Measurements from ENCODE around the gene BRMS1. TPM values are rescaled to one million over a fixed set of nuclear protein-coding genes. Genes with fewer than 3 reads are reported as not detected.

The BRMS1 gene
- polyA plus RNA-seq, 1 experiment: 35.2 TPM

- DNase-seq (ENCODE audit: low read depth, low spot score): no peak
- no peak for TF ChIP-seq CTCF (IDR thresholded peaks at IDR 0.05; ENCODE audit: low read depth, low read length)
- ChIA-PET POLR2A (interaction anchor here (0.7 kb wide), 1 partner anchor 1572 kb away, joined by 3 read pairs; no protein-coding TSS in a partner anchor), CTCF (interaction anchor here (1.1 kb wide), 1 partner anchor 37 kb away, joined by 14 read pairs; no protein-coding TSS in a partner anchor)
- no peak overlapping the region for H3K4me3 ChIP-seq (ENCODE audit: low read depth, low read length)
- H3K27ac ChIP-seq (ENCODE audit: low read depth, low read length): no peak overlapping the region
- H3K9me3 ChIP-seq (ENCODE audit: control insufficient read depth, insufficient read depth, low read length): peaks cover 3% of the 10 kb centered on the region; the same call in 1 of the 2 replicates
- no peaks in the 10 kb centered on the region for H3K27me3 ChIP-seq (ENCODE audit: control insufficient read depth, insufficient read depth, low read length)
These were observed 4.1 kb upstream of the BRMS1 start for GRCh38 chr11:66349084-66349386.

- peak; percentile 83 for DNase-seq (ENCODE audit: low read depth, low spot score)
- ChIA-PET POLR2A (interaction anchor here (0.5 to 2.0 kb wide), 11 partner anchors 9 to 501 kb away, joined by 3 to 10 read pairs (median 3); partner anchors contain the start of genes CD248, RIN1 and YIF1A), CTCF (interaction anchor here (1.1 kb wide), 2 partner anchors 36 to 39 kb away, joined by 5 to 14 read pairs; no protein-coding TSS in a partner anchor)
- H3K27me3 ChIP-seq (ENCODE audit: control insufficient read depth, insufficient read depth, low read length): no peaks in the 10 kb centered on the region
- peak within 1 kb of the TSS; percentile 94 for H3K4me3 ChIP-seq (ENCODE audit: low read depth, low read length)
- peaks cover 3% of the 10 kb centered on the region; the same call in 1 of the 2 replicates for H3K9me3 ChIP-seq (ENCODE audit: control insufficient read depth, insufficient read depth, low read length)
- no peak for TF ChIP-seq CTCF (IDR thresholded peaks at IDR 0.05; ENCODE audit: low read depth, low read length)
- H3K27ac ChIP-seq (ENCODE audit: low read depth, low read length): peak within 1 kb of the TSS; percentile 68
These were observed 2.7 kb upstream of the BRMS1 start, which contains the start of gene B4GAT1 for GRCh38 chr11:66347425-66348276. B4GAT1 (minus strand) TSS chr11:66347629; CDS start chr11:66347545, 84 bp downstream.

- H3K9me3 ChIP-seq (ENCODE audit: control insufficient read depth, insufficient read depth, low read length): peaks cover 3% of the 10 kb centered on the region; the same call in 1 of the 2 replicates
- DNase-seq (ENCODE audit: low read depth, low spot score): no peak
- TF ChIP-seq CTCF (IDR thresholded peaks at IDR 0.05; ENCODE audit: low read depth, low read length): no peak
- no peaks in the 10 kb centered on the region for H3K27me3 ChIP-seq (ENCODE audit: control insufficient read depth, insufficient read depth, low read length)
- ChIA-PET POLR2A (interaction anchor here (1.2 to 2.0 kb wide), 3 partner anchors 10 to 34 kb away, joined by 3 to 10 read pairs (median 5); partner anchors contain the start of genes CD248 and RIN1), CTCF (interaction anchor here (0.5 to 1.9 kb wide), 2 partner anchors 62 to 65 kb away, joined by 3 to 5 read pairs; no protein-coding TSS in a partner anchor)
- H3K4me3 ChIP-seq (ENCODE audit: low read depth, low read length): peak overlapping the region; percentile 94
- peak overlapping the region; percentile 65 for H3K27ac ChIP-seq (ENCODE audit: low read depth, low read length)
These were observed 1.8 kb upstream of the BRMS1 start for GRCh38 chr11:66346476-66347424.

GRCh38 chr11:66345316-66345649 lies 379 bp upstream of the BRMS1 start:
- POLR2A ChIA-PET: interaction anchor here (0.6 to 2.1 kb wide), 4 partner anchors 9 to 176 kb away, joined by 3 to 13 read pairs (median 4); partner anchors contain the start of genes CD248 and RIN1
- CTCF ChIA-PET: interaction anchor here (0.8 to 2.1 kb wide), 9 partner anchors 9 to 93 kb away, joined by 3 to 12 read pairs (median 4); partner anchors contain the start of genes MRPL11 and RIN1
- no peak for TF ChIP-seq CTCF (IDR thresholded peaks at IDR 0.05; ENCODE audit: low read depth, low read length)
- peaks cover 3% of the 10 kb centered on the region; the same call in 1 of the 2 replicates for H3K9me3 ChIP-seq (ENCODE audit: control insufficient read depth, insufficient read depth, low read length)
- peak overlapping the region; percentile 99 for H3K4me3 ChIP-seq (ENCODE audit: low read depth, low read length)
- DNase-seq (ENCODE audit: low read depth, low spot score): no peak
- no peaks in the 10 kb centered on the region for H3K27me3 ChIP-seq (ENCODE audit: control insufficient read depth, insufficient read depth, low read length)
- H3K27ac ChIP-seq (ENCODE audit: low read depth, low read length): no peak overlapping the region
